Testis (tissue), 3 donors: ENCODE measurements around the gene RBM20. TPM values are rescaled to one million over a fixed set of nuclear protein-coding genes. Genes with fewer than 3 reads are reported as not detected.

Experiments used
- DNase-seq: peaks from one replicate; pipeline ENCODE4 v3.0.0-alpha.2; 2019
- H3K27ac ChIP-seq, 2 donors: fragments of 200-600 bp; sonication (generic); one replicate each; pipeline ENCODE4 v1.5.1; 2019
- H3K27me3 ChIP-seq: fragments of 200-600 bp; sonication (generic); one replicate; pipeline ENCODE4 v1.5.1; 2019
- H3K36me3 ChIP-seq: fragments of 200-600 bp; sonication (generic); one replicate; pipeline ENCODE4 v1.5.1; 2017; ENCODE audit warnings: low read depth; ENCODE audit errors: missing control alignments
- H3K4me1 ChIP-seq: fragments of 200-600 bp; sonication (generic); one replicate; pipeline ENCODE4 v1.5.1; 2019
- H3K4me3 ChIP-seq, 2 donors: fragments of 200-600 bp; sonication (generic); one replicate each; pipeline ENCODE4 v1.5.1; 2017 to 2019
- H3K9me3 ChIP-seq: fragments of 200-600 bp; sonication (generic); one replicate; pipeline ENCODE4 v1.5.1; 2017
- CTCF ChIP-seq, 3 experiments: fragments of 450-650 bp in 2 of 3; fragments of 200-600 bp in 1 of 3; sonication (generic) in 1 of 3; IDR thresholded peaks; one replicate each; pipeline ENCODE4 v1.5.1; 2016 to 2019; ENCODE audit warnings: antibody characterized with exemption in 3 of 3, mild to moderate bottlenecking in 2 of 3, moderate library complexity in 1 of 3
- POLR2A ChIP-seq: fragments of 450-650 bp; IDR thresholded peaks from one replicate; pipeline ENCODE4 v1.6.1; 2017; ENCODE audit warnings: antibody characterized with exemption, mild to moderate bottlenecking, moderate library complexity
- WGBS, 2 donors: methylation state at CpG; one replicate each; pipeline ENCODE4 v1.1.5; 2018; 5-methylcytosine and 5-hydroxymethylcytosine counted together
- intact Hi-C: fragments of 100-400 bp; cut with DNase I; formaldehyde crosslinking; loops from one replicate; pipeline ENCODE4 v1.15.1; 2023; ENCODE audit warnings: low total_unique reads
- polyA plus RNA-seq: library from polyadenylated mRNA; stranded (reverse); fragments of 350-450 nt; fragmentation: Illumina TruSeq; extraction: RNeasy Lipid Tissue Mini Kit (QIAGEN cat#74804); gene quantifications from one replicate; pipeline ENCODE4 v1.2.3, GENCODE V29; 2014; ENCODE audit warnings: low read depth, low replicate concordance; ENCODE audit not compliant: insufficient read depth
- total RNA-seq, 2 donors: library from RNA; depleted of rRNA; stranded (reverse); fragments of >200 nt; gene quantifications; one replicate each; pipeline ENCODE4 v1.2.3, GENCODE V29; 2016

Gene RBM20
- total and polyA plus RNA-seq, 3 donors from 2014 or later, result 1.7 to 5.3 (median 3.1) TPM

GRCh38 chr10:110822035-110822711 lies 178.0 kb downstream of the RBM20 start:
- peaks cover 30% of the 10 kb centered on the region for H3K4me1 ChIP-seq
- H3K9me3 ChIP-seq, result no peaks in the 10 kb centered on the region
- no peak for DNase-seq
- H3K4me3 ChIP-seq, result no peak overlapping the region
- intact Hi-C loops, result no loop called here
- TF ChIP-seq POLR2A, result no peak
- no peak for TF ChIP-seq CTCF (IDR thresholded peaks at IDR 0.05)
- 54 to 58% methylated on average over 4 of the region's 4 CpGs for WGBS, 2 donors
- peak overlapping the region; percentile 55 to 83 for H3K27ac ChIP-seq
- H3K36me3 ChIP-seq, result no peaks in the 10 kb centered on the region
- H3K27me3 ChIP-seq, result no peaks in the 10 kb centered on the region

GRCh38 chr10:110822712-110823311 lies 178.7 kb downstream of the RBM20 start:
- TF ChIP-seq POLR2A (no peak), CTCF (IDR thresholded peaks at IDR 0.05) (no peak)
- 59 to 70% methylated on average over 8 of the region's 8 CpGs for WGBS, 2 donors

GRCh38 chr10:110824152-110824441 lies 180.0 kb downstream of the RBM20 start:
- no peaks in the 10 kb centered on the region for H3K9me3 ChIP-seq
- WGBS, 2 donors, result 72 to 94% methylated on average over 1 of the region's 1 CpG
- no peak for DNase-seq
- H3K27me3 ChIP-seq, result no peaks in the 10 kb centered on the region
- peaks cover 41% of the 10 kb centered on the region for H3K4me1 ChIP-seq
- H3K36me3 ChIP-seq, result no peaks in the 10 kb centered on the region
- no peak overlapping the region for H3K4me3 ChIP-seq
- intact Hi-C loops, result no loop called here
- TF ChIP-seq CTCF (IDR thresholded peaks at IDR 0.05) (no peak), POLR2A (no peak)
- H3K27ac ChIP-seq, result peak overlapping the region in 1 of 2 donors; percentile 24

More at GRCh38 chr10:110822712-110823311, 178.7 kb downstream of the RBM20 start:
- Histone ChIP-seq H3K9me3 (no peaks in the 10 kb centered on the region), H3K27ac (peak overlapping the region; percentile 55 to 83), H3K36me3 (no peaks in the 10 kb centered on the region), H3K4me3 (no peak overlapping the region), H3K27me3 (no peaks in the 10 kb centered on the region), H3K4me1 (peaks cover 33% of the 10 kb centered on the region)
- DNase-seq, result no peak
- intact Hi-C loops, result no loop called here

DNA sequence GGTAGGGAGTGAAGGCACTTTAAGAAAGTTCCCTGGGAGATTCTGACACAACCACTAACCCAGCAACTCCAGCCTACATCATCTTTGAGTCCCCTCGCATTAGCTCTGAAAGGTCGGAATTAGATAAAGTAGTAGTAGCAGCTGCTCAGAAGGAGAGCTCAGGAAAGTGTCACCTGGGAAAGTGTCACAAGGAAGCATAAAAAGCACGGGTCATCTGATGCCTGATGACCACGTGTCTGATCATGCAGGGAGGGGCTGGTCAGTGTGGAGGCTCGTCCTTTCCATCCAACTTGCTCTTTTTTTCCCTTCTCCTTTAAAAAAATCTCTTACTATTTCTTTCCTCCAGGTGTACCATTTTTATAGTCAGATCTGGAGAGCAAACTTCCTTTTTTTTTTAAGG lies 180.5 kb downstream of the RBM20 start:
- intact Hi-C loops, result no loop called here
- H3K9me3 ChIP-seq, result no peaks in the 10 kb centered on the region

More for the DNA sequence above, 180.5 kb downstream of the RBM20 start:
- Histone ChIP-seq H3K36me3 (no peaks in the 10 kb centered on the region), H3K4me1 (peaks cover 41% of the 10 kb centered on the region), H3K27me3 (no peaks in the 10 kb centered on the region), H3K4me3 (no peak overlapping the region), H3K27ac (peak overlapping the region in 1 of 2 donors; percentile 24)
- TF ChIP-seq CTCF (IDR thresholded peaks at IDR 0.05) (no peak), POLR2A (no peak)
- 67 to 75% methylated on average over 5 of the region's 5 CpGs for WGBS, 2 donors
- no peak for DNase-seq
